Kidney epithelial cell (primary cell): Measurements from ENCODE around the gene ATL3. TPM values are rescaled to one million over a fixed set of nuclear protein-coding genes. Genes with fewer than 3 reads are reported as not detected.
"Not testable (repeated sequence)": the region's sequence is repeated elsewhere in the genome, so short reads cannot be mapped to it uniquely, and the experiment has no call there.

Source experiments
- DNase-seq: peaks from one replicate; pipeline ENCODE4 v3.0.0-alpha.2; 2010; ENCODE audit warnings: low read depth
- H3K27me3 ChIP-seq: 2 replicates; pipeline ENCODE4 v1.6.0; 2011; ENCODE audit warnings: low read length; ENCODE audit not compliant: control insufficient read depth, insufficient read depth
- H3K36me3 ChIP-seq: 2 replicates; pipeline ENCODE4 v1.5.1; 2011; ENCODE audit warnings: low read length; ENCODE audit not compliant: control insufficient read depth, insufficient read depth
- H3K4me3 ChIP-seq: 2 replicates; pipeline ENCODE4 v1.5.1; 2011; ENCODE audit warnings: low read depth, mild to moderate bottlenecking, control low read depth, low read length
- total RNA-seq: library from RNA; depleted of rRNA; stranded (reverse); fragments of >200 nt; gene quantifications from 2 replicates; pipeline ENCODE4 v1.2.3, GENCODE V29; 2015
- TF ChIP-seq, protein P1 (sequence below): IDR thresholded peaks from 2 replicates; pipeline ENCODE4 v1.5.1; 2011; ENCODE audit warnings: mild to moderate bottlenecking, moderate library complexity, low read length, control low read depth, inconsistent platforms; ENCODE audit not compliant: insufficient read depth, poor library complexity, severe bottlenecking

ATL3 gene
- total RNA-seq, 1 donor from 2014 or later, result 42.6 TPM

- no peaks in the 10 kb centered on the region for H3K36me3 ChIP-seq
- TF ChIP-seq, protein P1, sequence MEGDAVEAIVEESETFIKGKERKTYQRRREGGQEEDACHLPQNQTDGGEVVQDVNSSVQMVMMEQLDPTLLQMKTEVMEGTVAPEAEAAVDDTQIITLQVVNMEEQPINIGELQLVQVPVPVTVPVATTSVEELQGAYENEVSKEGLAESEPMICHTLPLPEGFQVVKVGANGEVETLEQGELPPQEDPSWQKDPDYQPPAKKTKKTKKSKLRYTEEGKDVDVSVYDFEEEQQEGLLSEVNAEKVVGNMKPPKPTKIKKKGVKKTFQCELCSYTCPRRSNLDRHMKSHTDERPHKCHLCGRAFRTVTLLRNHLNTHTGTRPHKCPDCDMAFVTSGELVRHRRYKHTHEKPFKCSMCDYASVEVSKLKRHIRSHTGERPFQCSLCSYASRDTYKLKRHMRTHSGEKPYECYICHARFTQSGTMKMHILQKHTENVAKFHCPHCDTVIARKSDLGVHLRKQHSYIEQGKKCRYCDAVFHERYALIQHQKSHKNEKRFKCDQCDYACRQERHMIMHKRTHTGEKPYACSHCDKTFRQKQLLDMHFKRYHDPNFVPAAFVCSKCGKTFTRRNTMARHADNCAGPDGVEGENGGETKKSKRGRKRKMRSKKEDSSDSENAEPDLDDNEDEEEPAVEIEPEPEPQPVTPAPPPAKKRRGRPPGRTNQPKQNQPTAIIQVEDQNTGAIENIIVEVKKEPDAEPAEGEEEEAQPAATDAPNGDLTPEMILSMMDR, result no peak
- no peak overlapping the region for H3K4me3 ChIP-seq
- peak; percentile 72 for DNase-seq
- H3K27me3 ChIP-seq, result no peaks in the 10 kb centered on the region
Measured at GRCh38 chr11:63608353-63609345, 62.5 kb downstream of the ATL3 start.

DNA sequence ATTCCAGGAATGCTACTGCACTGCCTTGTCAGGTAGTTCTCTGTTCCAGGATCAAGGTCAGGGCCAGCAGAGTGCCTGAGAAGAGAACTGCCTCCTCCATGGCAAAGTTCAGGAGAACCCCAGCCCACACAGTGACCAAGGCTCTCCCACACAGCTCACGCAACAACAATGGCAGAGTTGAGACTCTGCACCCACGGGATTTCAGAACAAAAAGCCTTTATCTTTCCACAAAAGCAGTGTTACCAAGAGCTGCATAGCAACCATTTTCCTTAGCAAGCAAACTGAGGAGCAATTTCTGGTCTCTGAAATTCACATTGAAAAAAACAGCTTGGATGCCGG lies 68.0 kb downstream of the ATL3 start:
- TF ChIP-seq, protein P1, result no peak
- no peak for DNase-seq
- Histone ChIP-seq H3K27me3 (no peaks in the 10 kb centered on the region), H3K36me3 (no peaks in the 10 kb centered on the region), H3K4me3 (no peak overlapping the region)

GRCh38 chr11:63602290-63603179 lies 68.6 kb downstream of the ATL3 start:
- not testable (repeated sequence) for H3K27me3 ChIP-seq, H3K36me3 ChIP-seq, H3K4me3 ChIP-seq, DNase-seq

DNA sequence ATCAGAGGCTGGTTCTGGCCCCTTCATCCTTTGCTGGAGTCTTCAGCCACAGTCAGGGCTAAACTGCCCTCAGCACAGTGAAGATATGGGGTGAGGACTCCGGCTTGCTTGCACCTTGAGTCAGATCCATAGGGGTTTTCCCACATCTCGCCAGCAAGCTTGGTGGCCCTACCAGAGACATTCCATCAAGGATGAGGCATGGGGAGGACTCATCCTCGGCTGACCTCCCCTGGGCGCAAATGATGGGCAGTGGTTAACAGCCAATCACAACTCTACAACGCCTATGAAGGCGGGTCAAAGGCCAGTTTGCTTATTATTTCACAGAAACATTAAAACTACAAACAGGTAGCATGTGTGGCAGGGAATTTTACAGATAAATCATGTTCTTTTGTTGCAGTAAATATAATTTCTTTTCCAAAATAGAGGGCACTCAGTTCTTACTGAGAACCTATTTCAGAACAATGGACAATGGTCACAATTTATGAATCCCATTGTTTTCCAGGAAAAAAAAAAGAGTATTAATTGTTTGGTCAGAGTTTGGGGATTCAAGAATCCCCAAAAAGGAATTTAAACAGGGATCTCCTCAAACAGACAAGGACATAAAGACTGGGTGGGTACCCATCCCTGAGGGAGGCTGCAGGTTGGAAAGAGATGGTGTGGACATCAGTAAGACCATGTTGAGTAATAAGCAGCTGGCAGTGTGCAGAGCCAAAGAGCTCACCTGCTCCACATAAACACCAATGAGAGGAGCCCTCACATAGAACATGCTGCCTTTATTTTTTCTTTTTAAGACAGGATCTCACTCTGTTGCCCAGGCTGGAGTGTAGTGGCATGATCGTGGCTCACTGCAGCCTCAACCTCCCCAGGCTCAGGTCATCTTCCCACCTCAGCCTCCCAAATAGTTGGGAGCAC lies 71.7 kb downstream of the ATL3 start:
- H3K4me3 ChIP-seq, result no peak overlapping the region
- peak; percentile 89 for DNase-seq
- H3K27me3 ChIP-seq, result no peaks in the 10 kb centered on the region
- H3K36me3 ChIP-seq, result peaks cover 2% of the 10 kb centered on the region
- TF ChIP-seq, protein P1, result no peak

DNA sequence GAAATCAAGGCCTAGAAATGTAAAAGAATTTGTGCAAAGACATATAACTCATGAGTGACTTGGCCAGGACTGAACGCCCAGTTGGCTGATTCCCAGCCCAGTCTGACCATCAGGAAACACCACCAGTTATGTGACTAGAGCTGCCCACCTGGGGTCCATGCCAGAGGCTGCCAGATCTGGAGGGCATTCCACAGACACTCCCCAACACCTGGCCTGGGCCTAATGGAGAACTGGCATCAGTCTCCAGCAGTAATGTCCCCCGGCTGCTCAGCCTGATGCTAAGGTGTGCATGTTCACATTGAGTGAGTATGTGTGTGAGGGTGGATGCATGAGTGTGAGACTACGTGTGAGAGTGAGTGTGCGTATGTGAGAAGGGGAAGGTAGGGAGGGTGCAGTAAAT lies 72.6 kb downstream of the ATL3 start:
- peaks cover 2% of the 10 kb centered on the region for H3K36me3 ChIP-seq
- TF ChIP-seq, protein P1, result no peak
- DNase-seq, result no peak
- no peak overlapping the region for H3K4me3 ChIP-seq
- H3K27me3 ChIP-seq, result no peaks in the 10 kb centered on the region
